ENCODE measurements around the gene GPR85.
"Not testable (repeated sequence)": the region's sequence is repeated elsewhere in the genome, so short reads cannot be mapped to it uniquely, and the experiment has no call there.

The GPR85 gene

DNA sequence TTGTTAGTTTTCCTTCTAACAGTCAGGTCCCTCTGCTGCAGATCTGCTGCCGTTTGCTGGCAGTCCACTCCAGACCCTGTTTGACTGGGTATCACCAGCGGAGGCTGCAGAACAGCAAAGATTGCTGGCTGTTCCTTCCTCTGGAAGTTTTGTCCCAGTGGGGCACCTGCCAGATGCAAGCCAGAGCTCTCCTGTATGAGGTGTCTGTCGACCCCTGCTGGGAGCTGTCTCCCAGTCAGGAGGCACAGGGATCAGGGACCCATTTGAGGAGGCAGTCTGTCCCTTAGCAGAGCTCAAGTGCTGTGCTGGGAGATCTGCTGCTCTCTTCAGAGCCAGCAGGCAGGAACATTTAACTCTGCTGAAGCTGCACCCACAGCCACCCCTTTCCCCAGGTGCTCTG, 32.4 kb downstream of the GPR85 start:
- H3K4me3 Mint-ChIP-seq; H3K27ac Mint-ChIP-seq; H3K4me1 Mint-ChIP-seq; DNase-seq (ENCODE audit: low spot score in 2 of 2); H3K36me3 Mint-ChIP-seq; H3K9me3 Mint-ChIP-seq; ATAC-seq: not testable (repeated sequence)

GRCh38 chr7:113049221-113049620, 37.4 kb downstream of the GPR85 start:
- not testable (repeated sequence) for H3K9me3 Mint-ChIP-seq; H3K4me1 Mint-ChIP-seq; H3K4me3 Mint-ChIP-seq; H3K27ac Mint-ChIP-seq; H3K36me3 Mint-ChIP-seq; DNase-seq (ENCODE audit: low spot score in 2 of 2); ATAC-seq

GRCh38 chr7:113046453-113046852, 40.2 kb downstream of the GPR85 start:
- DNase-seq (ENCODE audit: low spot score in 2 of 2) (no peak), ATAC-seq (no peak)
- no peaks in the 10 kb centered on the region for H3K36me3 Mint-ChIP-seq
- no peak overlapping the region for H3K4me3 Mint-ChIP-seq
- H3K9me3 Mint-ChIP-seq, result no peaks in the 10 kb centered on the region
- H3K27ac Mint-ChIP-seq, result no peak overlapping the region
- no peaks in the 10 kb centered on the region for H3K4me1 Mint-ChIP-seq

- DNase-seq (ENCODE audit: low spot score in 2 of 2) (no peak), ATAC-seq (no peak)
- H3K9me3 Mint-ChIP-seq, result no peaks in the 10 kb centered on the region
- H3K4me3 Mint-ChIP-seq, result no peak overlapping the region
- H3K36me3 Mint-ChIP-seq, result no peaks in the 10 kb centered on the region
- no peak overlapping the region for H3K27ac Mint-ChIP-seq
- no peaks in the 10 kb centered on the region for H3K4me1 Mint-ChIP-seq
Measured at GRCh38 chr7:113045379-113045778, 41.2 kb downstream of the GPR85 start.

DNA sequence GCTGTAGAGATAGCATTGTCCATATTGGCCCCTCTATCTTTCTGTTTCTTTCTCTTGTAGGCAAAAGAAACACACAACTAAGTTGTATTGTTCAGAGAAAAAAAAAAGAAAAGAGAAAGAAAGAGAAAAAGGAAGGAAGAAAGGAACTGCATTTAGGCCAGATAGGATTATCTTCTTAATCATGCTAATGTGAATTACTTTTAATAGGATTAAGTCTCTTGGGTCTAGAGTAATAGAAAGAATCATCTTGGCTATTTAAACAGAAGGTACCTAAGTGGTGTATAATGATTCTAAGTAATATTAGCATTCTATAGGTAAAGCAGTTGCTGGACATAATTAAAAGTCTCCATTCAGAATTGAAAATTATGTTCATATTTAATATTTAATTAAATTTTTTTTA, 42.2 kb downstream of the GPR85 start:
- Mint-ChIP-seq H3K4me1 (no peaks in the 10 kb centered on the region), H3K9me3 (no peaks in the 10 kb centered on the region), H3K27ac (no peak overlapping the region), H3K4me3 (no peak overlapping the region), H3K36me3 (no peaks in the 10 kb centered on the region)
- DNase-seq (ENCODE audit: low spot score in 2 of 2), result no peak
- ATAC-seq, result no peak

- no peak overlapping the region for H3K27ac Mint-ChIP-seq
- DNase-seq (ENCODE audit: low spot score in 2 of 2), result no peak
- no peak for ATAC-seq
- H3K4me1 Mint-ChIP-seq, result no peaks in the 10 kb centered on the region
- no peak overlapping the region for H3K4me3 Mint-ChIP-seq
- H3K9me3 Mint-ChIP-seq, result no peaks in the 10 kb centered on the region
- no peaks in the 10 kb centered on the region for H3K36me3 Mint-ChIP-seq
Measured at GRCh38 chr7:113040849-113041248, 45.8 kb downstream of the GPR85 start.

- Mint-ChIP-seq H3K27ac (no peak overlapping the region), H3K9me3 (no peaks in the 10 kb centered on the region), H3K36me3 (no peaks in the 10 kb centered on the region), H3K4me3 (no peak overlapping the region), H3K4me1 (no peaks in the 10 kb centered on the region)
- DNase-seq (ENCODE audit: low spot score in 2 of 2), result no peak
- ATAC-seq, result no peak
Measured at GRCh38 chr7:113033959-113034358, 52.7 kb downstream of the GPR85 start.
